ENCODE measurements around the gene TNP1.

Gene TNP1

DNA sequence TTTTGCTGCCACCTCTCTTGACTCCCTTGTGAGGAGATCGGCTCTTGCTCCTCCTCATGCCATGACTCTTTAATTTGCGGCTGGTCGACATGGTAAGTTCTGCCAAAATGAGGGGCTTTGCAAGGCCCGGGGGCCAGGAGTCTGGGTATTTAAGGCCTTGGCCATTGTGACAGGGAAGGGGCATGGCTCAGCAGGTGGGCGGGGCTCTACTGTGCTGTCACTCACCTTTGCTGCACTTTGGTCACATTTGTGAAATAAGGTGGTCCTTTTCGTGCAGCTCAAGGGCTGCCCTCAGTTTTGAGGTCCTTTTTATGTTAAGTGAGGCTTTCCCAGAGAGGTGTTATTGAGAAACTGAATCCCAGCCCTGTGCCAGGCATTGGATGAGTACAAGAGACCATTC lies at the start of gene TNP1:
Gene TNP1, minus strand, starts transcription at position 121 of the 400 bp plus-strand sequence. Its CDS starts 30 bp downstream, at position 91.
- DNase-seq: no peak

GRCh38 chr2:216908300-216908699 lies 48.4 kb upstream of the TNP1 start:
- no peak for DNase-seq

- DNase-seq: no peak
Measured at GRCh38 chr2:216905649-216906329, 45.9 kb upstream of the TNP1 start.

DNA sequence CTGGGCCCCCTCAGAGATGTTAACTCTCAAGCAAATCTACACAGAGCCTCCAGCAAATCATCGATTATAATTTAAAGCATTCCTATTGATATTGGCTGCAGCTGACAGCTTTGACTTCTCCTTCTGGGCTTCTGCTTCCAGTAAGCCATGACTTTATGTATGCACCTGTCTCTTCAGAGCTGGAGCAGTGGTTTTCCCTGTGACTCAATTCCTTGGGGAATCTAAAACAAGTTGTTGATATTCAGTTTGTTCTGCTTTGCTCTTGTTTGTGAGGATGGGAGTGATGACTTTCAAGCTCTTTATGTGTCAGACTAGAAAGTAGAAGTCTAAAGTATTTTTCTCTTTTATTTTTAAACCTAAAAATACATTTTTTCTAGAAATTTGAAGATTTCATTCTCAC lies 45.1 kb upstream of the TNP1 start:
- no peak for DNase-seq

- DNase-seq: no peak
Measured at GRCh38 chr2:216904554-216904953, 44.7 kb upstream of the TNP1 start.

DNA sequence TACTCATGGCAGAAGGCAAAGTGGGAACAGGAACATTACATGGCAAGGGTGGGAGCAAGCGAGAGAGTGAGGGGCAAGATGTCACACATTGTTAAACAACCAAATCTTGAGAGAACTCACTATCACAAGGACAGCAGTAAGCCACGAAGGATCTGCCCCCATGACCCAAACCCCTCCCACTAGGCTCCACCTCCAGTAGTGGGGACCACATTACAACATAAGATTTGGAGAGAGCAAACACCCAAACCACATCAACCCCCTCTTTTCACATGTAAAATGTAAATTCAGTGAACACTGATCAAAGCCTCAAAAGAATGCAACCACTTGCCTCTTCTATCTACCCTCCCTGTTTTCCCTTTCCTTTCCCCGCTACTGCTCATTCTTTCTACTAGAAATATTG lies 43.6 kb upstream of the TNP1 start:
- DNase-seq: no peak

GRCh38 chr2:216901273-216901672 lies 41.4 kb upstream of the TNP1 start:
- no peak for DNase-seq

- no peak for DNase-seq
Measured at GRCh38 chr2:216900406-216900805, 40.5 kb upstream of the TNP1 start.

- no peak for DNase-seq
Measured at GRCh38 chr2:216897561-216898203, 37.8 kb upstream of the TNP1 start.

DNA sequence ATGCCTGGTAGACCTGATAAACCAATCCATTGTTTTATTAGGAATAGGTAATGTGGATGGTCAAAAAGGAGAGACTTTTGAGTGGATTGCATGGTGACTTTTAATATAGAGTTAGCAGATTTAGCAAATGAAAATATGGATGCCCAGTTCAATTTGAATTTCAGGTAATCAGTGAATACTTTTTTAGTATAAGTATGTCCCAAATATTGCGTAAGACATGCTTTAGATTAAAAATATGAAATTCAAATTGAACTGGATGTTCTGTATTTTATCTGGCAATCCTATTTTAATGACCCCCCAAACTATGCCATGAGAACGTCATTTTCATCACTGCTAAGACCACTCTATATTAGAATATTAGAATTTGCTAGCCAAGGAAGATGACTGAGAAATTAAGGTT lies 30.3 kb upstream of the TNP1 start:
- DNase-seq: no peak

GRCh38 chr2:216888887-216889622 lies 29.2 kb upstream of the TNP1 start:
- no peak for DNase-seq

DNA sequence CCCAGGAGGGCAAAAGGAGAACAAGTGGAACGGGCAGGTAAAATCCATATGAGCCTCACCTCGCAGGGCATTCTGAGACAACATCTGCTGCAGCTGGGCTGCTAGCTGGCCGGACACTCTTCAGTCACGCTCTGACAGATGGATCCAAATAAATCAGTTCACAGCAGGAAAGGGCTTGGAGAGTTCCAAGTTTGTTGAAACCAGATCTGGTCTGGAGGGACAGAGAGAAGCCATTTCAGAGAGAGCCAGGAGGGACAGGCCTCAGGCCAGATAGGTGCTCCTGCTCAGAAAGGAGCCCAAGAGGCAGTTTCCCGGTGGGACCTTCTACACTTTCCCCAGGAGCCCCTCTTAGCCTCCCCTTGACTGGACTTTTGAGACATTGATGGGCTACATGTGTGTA lies 28.2 kb upstream of the TNP1 start:
- DNase-seq: no peak

- DNase-seq: no peak
Measured at GRCh38 chr2:216887138-216887537, 27.3 kb upstream of the TNP1 start.

- no peak for DNase-seq
Measured at GRCh38 chr2:216885117-216885553, 25.3 kb upstream of the TNP1 start.

- DNase-seq: no peak
Measured at GRCh38 chr2:216884347-216884746, 24.5 kb upstream of the TNP1 start.

DNA sequence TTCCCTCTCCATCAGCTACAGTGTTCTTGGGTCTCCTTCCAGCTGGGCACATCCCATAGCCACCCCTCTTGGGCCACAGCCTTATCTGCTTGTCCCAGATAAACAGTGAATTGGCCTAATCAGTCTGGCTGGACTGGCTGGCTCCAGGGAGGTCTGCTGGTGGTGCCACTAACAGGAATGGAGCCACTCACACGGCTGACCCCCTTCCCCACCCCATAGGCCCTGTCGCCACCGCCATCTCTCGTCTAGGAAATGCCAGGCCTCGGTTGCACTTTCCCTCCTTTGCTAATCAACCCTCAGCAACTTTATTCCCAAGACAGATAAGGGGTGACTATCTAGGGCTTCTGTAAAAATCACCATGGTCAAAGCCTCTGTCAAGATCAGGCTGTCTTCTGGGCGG lies 23.0 kb upstream of the TNP1 start:
- no peak for DNase-seq

GRCh38 chr2:216881411-216881810 lies 21.5 kb upstream of the TNP1 start:
- DNase-seq: no peak

DNA sequence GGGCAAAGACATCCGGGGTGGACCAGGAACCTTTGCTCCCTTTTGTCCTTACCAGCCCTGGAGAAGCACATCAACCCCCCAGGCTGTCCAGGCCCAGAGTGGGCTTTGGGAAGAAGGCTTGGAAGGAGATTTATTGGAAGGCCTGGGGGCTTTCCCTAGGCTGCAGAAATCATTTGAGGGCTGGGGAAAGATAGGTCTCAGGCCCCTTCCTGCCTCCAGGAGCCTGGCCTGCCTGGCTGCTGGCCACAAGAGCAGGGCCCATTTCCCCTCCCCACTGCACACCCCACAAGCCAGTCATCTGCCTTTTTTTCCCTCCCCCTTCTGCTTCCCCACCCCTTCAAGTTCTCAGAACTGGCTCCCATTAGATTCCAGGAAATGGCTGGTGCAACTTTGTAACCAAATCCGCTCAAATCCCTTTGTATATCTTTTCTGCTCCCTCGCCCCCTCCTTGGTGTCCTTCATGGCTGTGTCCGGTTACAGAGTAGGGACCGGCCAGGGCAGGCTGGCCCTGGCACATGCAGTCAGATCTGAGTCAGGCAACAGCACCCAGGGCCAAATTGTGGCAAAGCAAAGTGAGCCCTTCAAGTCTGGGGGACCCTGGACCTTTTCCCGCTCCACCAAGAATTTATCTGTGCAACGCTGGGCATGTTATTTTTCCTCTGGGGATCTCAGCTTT lies 20.8 kb upstream of the TNP1 start:
- DNase-seq: no peak

GRCh38 chr2:216879727-216880508 lies 20.1 kb upstream of the TNP1 start:
- no peak for DNase-seq

GRCh38 chr2:216878072-216878471 lies 18.2 kb upstream of the TNP1 start:
- DNase-seq: no peak

- no peak for DNase-seq
Measured at GRCh38 chr2:216877085-216877484, 17.2 kb upstream of the TNP1 start.

- DNase-seq: no peak
Measured at GRCh38 chr2:216875862-216876261, 16.0 kb upstream of the TNP1 start.

DNA sequence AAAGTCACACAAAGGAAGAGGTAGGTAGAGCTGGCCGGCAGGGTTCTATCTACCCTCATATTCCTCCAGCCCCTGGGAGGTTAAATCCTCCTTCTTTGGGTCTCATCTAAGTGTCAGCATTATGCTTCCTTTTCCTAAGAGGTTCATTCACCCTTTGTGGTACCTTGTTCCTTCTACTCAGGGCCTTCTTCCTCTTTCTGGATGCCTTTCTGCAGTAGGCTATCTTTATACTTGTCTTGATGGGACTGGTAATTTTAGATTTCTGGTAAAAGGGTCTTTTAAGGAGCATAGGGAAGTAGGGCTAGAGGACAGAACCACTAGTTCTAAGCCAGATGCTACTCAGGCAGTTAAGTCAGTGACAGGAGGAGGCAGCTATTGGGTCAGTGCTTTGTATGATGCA lies 13.7 kb upstream of the TNP1 start:
- no peak for DNase-seq
